A549 (cell line): Measurements from ENCODE around the gene ARL15. TPM values are rescaled to one million over a fixed set of nuclear protein-coding genes. Genes with fewer than 3 reads are reported as not detected.

Source experiments
- ATAC-seq, 2 experiments: fragments of 200-7000 bp in 1 of 2; fragments of >200 bp in 1 of 2; cut with Nextera tagmentation in 1 of 2; cut with Tn5 transposase in 1 of 2; 3 replicates each; pipeline versions ENCODE4 v1.8.0 to v1.9.1; 2018 to 2020; ENCODE audit warnings: mild to moderate bottlenecking in 1 of 2, moderate library complexity in 1 of 2
- CTCF ChIA-PET: fragments of 300-600 bp; sonication (Branson Sonifier 250); formaldehyde crosslinking; extraction: SDS; loops from one replicate; lab custom pipeline; 2021; ENCODE audit warnings: antibody characterized with exemption, inconsistent platforms; lab: Yijun Ruan, JAX
- POLR2A ChIA-PET: fragments of 350-600 bp; formaldehyde crosslinking; extraction: SDS; loops from one replicate; lab custom pipeline; 2021; ENCODE audit warnings: antibody characterized with exemption, inconsistent platforms; lab: Yijun Ruan, JAX
- DNase-seq, 2 experiments: peaks; one replicate each; pipeline versions ENCODE4 v3.0.0 to v3.0.0-alpha.2; 2011 to 2016; ENCODE audit warnings: low read depth in 1 of 2, low spot score in 1 of 2
- FAIRE-seq: peaks from 2 replicates; lab custom pipeline; 2011; peaks lifted over from hg19 to GRCh38; lab: Jason Lieb, UNC
- H3K27ac ChIP-seq, 2 experiments: fragments of >200 bp; sonication (Bioruptor Twin); formaldehyde crosslinking; 3 replicates each; pipeline ENCODE4 v1.5.1; 2016 to 2017
- H3K4me1 ChIP-seq: fragments of >200 bp; sonication (Bioruptor Twin); formaldehyde crosslinking; 3 replicates; pipeline ENCODE4 v1.6.1; 2016
- H3K4me2 ChIP-seq: fragments of >200 bp; sonication (Bioruptor Twin); formaldehyde crosslinking; 3 replicates; pipeline ENCODE4 v1.6.1; 2016
- H3K4me3 ChIP-seq: fragments of >200 bp; sonication (Bioruptor Twin); formaldehyde crosslinking; 3 replicates; pipeline ENCODE4 v1.5.1; 2016
- H3K9me3 ChIP-seq: fragments of >200 bp; sonication (Bioruptor Twin); formaldehyde crosslinking; 3 replicates; pipeline ENCODE4 v1.6.1; 2016
- BHLHE40 ChIP-seq: IDR thresholded peaks from 2 replicates; pipeline ENCODE4 v1.6.1; 2012; ENCODE audit warnings: low read depth, low read length, inconsistent platforms
- CHD2 ChIP-seq: fragments of 150-350 bp; IDR thresholded peaks from 2 replicates; pipeline ENCODE4 v1.6.1; 2014; ENCODE audit warnings: low read length; ENCODE audit not compliant: partially characterized antibody
- CHD4 ChIP-seq: fragments of 200-600 bp; sonication (generic); IDR thresholded peaks from 2 replicates; pipeline ENCODE4 v1.6.1; 2016; ENCODE audit warnings: antibody characterized with exemption, mild to moderate bottlenecking, borderline replicate concordance
- EHF ChIP-seq: fragments of 250-450 bp; sonication (Bioruptor Pico); IDR thresholded peaks from 2 replicates; pipeline ENCODE4 v1.5.0; 2020; ENCODE audit warnings: mild to moderate bottlenecking
- EP300 ChIP-seq, 2 experiments: fragments of >200 bp; sonication (Bioruptor Twin); formaldehyde crosslinking; IDR thresholded peaks; 2 replicates in 1 of 2; 3 replicates in 1 of 2; pipeline ENCODE4 v1.6.1; 2016 to 2017
- ESRRA ChIP-seq: fragments of 150-350 bp; IDR thresholded peaks from 2 replicates; pipeline ENCODE4 v1.6.1; 2014; ENCODE audit warnings: mild to moderate bottlenecking, low read length, borderline replicate concordance
- FOSL2 ChIP-seq, 2 experiments: fragments of 450-650 bp in 1 of 2; fragments of >200 bp in 1 of 2; sonication (Bioruptor Twin) in 1 of 2; formaldehyde crosslinking; IDR thresholded peaks; 2 replicates each; pipeline versions ENCODE4 v1.5.0 to v1.6.1; 2016 to 2020; ENCODE audit warnings: mild to moderate bottlenecking in 1 of 2, moderate library complexity in 1 of 2
- HDAC2 ChIP-seq: fragments of 200-600 bp; sonication (generic); IDR thresholded peaks from 2 replicates; pipeline ENCODE4 v1.6.1; 2016
- HOXB5 ChIP-seq: fragments of 250-450 bp; sonication (Bioruptor Pico); IDR thresholded peaks from 2 replicates; pipeline ENCODE4 v1.5.0; 2020; ENCODE audit warnings: mild to moderate bottlenecking, moderate library complexity
- JUNB ChIP-seq: fragments of >200 bp; sonication (Bioruptor Twin); formaldehyde crosslinking; IDR thresholded peaks from 2 replicates; pipeline ENCODE4 v1.6.1; 2016
- MAZ ChIP-seq: fragments of 150-350 bp; IDR thresholded peaks from 2 replicates; pipeline ENCODE4 v1.6.1; 2014; ENCODE audit warnings: antibody characterized with exemption, low read depth, low read length, borderline replicate concordance
- MYC ChIP-seq: IDR thresholded peaks from 2 replicates; pipeline ENCODE4 v1.6.1; 2012; ENCODE audit warnings: mild to moderate bottlenecking, inconsistent platforms, low read length, improper control_type of control experiment, borderline replicate concordance
- NFE2L2 ChIP-seq: fragments of 150-350 bp; conservative IDR thresholded peaks from 2 replicates; pipeline ENCODE4 v1.6.1; 2014; ENCODE audit warnings: low read length
- POLR2A ChIP-seq: IDR thresholded peaks from 2 replicates; pipeline ENCODE4 v1.6.1; 2012; ENCODE audit warnings: mild to moderate bottlenecking, low read length
- RAD21 ChIP-seq, 2 experiments: fragments of >200 bp in 1 of 2; sonication (Bioruptor Twin) in 1 of 2; formaldehyde crosslinking in 1 of 2; IDR thresholded peaks in 1 of 2; conservative IDR thresholded peaks in 1 of 2; 2 replicates in 1 of 2; 3 replicates in 1 of 2; pipeline ENCODE4 v1.6.1; 2012 to 2018; ENCODE audit warnings: inconsistent platforms in 1 of 2
- RFX5 ChIP-seq: fragments of 450-650 bp; IDR thresholded peaks from 2 replicates; pipeline ENCODE4 v1.7.1; 2014; ENCODE audit warnings: antibody characterized with exemption, mild to moderate bottlenecking, moderate library complexity
- RNF2 ChIP-seq: fragments of 200-600 bp; sonication (generic); IDR thresholded peaks from 2 replicates; pipeline ENCODE4 v1.6.1; 2016; ENCODE audit warnings: low read depth, mild to moderate bottlenecking, antibody characterized with exemption, moderate library complexity, borderline replicate concordance
- SMC3 ChIP-seq: fragments of >200 bp; sonication (Bioruptor Twin); formaldehyde crosslinking; IDR thresholded peaks from 3 replicates; pipeline ENCODE4 v1.6.1; 2018; ENCODE audit warnings: inconsistent platforms
- ZC3H11A ChIP-seq: fragments of 450-650 bp; IDR thresholded peaks from 2 replicates; pipeline ENCODE4 v1.6.1; 2014; ENCODE audit warnings: antibody characterized with exemption, mild to moderate bottlenecking
- ZNF302 ChIP-seq: fragments of 250-450 bp; sonication (Bioruptor Pico); IDR thresholded peaks from 2 replicates; pipeline ENCODE4 v1.9.0; 2021; ENCODE audit warnings: inconsistent platforms, mild to moderate bottlenecking, moderate library complexity
- ZSCAN20 ChIP-seq: fragments of 250-450 bp; sonication (Bioruptor Pico); IDR thresholded peaks from 2 replicates; pipeline ENCODE4 v1.8.0; 2022; ENCODE audit warnings: mild to moderate bottlenecking, moderate library complexity
- WGBS: methylation state at CpG from one replicate; pipeline ENCODE4 v1.1.6; 2017; ENCODE audit errors: missing lambda C conversion rate; 5-methylcytosine and 5-hydroxymethylcytosine counted together
- polyA plus RNA-seq, 4 experiments: library from polyadenylated mRNA; depleted of rRNA in 3 of 4; stranded (reverse); fragments of >200 nt; fragmentation: RNase III in 1 of 4; extraction: RNeasy Plus Mini Kit Qiagen cat#74134 plus additional on column Dnase treatment in 1 of 4; gene quantifications; 2 replicates in 3 of 4; 3 replicates in 1 of 4; pipeline ENCODE4 v1.2.3, GENCODE V29; 2011 to 2017
- TF ChIP-seq, protein P1 (sequence below): IDR thresholded peaks from 2 replicates; pipeline ENCODE4 v1.6.1; 2012
- TF ChIP-seq, protein P2 (sequence below): IDR thresholded peaks from 2 replicates; pipeline ENCODE4 v1.6.1; 2012; ENCODE audit warnings: low read depth, borderline replicate concordance
- TF ChIP-seq, protein P3 (sequence below): fragments of >200 bp; sonication (Bioruptor Twin); formaldehyde crosslinking; IDR thresholded peaks from 3 replicates; pipeline ENCODE4 v1.6.1; 2016
- TF ChIP-seq, protein P4 (sequence below): fragments of >200 bp; sonication (Bioruptor Twin); formaldehyde crosslinking; IDR thresholded peaks from 3 replicates; pipeline ENCODE4 v1.5.1; 2016
- TF ChIP-seq, protein P5 (sequence below): fragments of 150-350 bp; IDR thresholded peaks from 2 replicates; pipeline ENCODE4 v1.6.1; 2014; ENCODE audit warnings: low read depth, mild to moderate bottlenecking, low read length

The ARL15 gene
- polyA plus RNA-seq, 2 of the 4 experiments (the other 2 are of a cell fraction), result 11.8 to 12.1 TPM

DNA sequence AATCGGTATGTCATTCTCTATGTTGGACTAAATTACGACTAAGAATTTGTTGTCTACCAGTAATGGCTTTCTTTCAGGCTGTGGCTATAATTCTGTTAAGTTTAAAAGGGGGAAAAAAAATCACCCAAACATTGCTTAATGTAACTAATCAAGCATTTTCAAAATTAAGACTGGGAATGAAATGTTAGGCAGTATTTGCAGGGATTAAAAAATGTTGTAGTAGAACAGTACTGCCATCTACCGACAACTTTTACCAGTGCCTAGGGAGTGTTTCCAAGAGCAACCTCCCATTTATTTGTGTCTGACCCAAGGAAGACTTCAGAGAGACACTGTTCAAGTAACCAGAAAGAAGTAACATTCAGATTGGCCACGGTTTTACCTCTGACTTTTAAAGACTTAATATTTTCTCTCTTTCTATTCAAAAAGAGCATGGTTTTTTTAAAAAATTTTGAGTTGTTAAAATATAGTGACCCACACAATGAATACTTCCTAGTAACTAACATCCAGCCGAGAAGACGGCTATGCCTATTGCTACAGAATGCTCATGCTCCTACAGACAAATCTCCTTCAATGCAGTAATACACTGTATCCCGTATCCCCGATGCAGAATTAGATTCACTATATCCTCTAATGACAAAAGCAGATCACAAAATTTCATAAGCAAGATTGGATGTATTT lies 92.4 kb downstream of the ARL15 start (continued):
- TF ChIP-seq, protein P1, sequence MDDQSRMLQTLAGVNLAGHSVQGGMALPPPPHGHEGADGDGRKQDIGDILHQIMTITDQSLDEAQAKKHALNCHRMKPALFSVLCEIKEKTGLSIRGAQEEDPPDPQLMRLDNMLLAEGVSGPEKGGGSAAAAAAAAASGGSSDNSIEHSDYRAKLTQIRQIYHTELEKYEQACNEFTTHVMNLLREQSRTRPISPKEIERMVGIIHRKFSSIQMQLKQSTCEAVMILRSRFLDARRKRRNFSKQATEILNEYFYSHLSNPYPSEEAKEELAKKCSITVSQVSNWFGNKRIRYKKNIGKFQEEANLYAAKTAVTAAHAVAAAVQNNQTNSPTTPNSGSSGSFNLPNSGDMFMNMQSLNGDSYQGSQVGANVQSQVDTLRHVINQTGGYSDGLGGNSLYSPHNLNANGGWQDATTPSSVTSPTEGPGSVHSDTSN, result no peak
- TF ChIP-seq JUNB, result no peak
- TF ChIP-seq EP300 (IDR thresholded peaks at IDR 0.05), result no peak
- no peak for TF ChIP-seq HDAC2
- no peak for TF ChIP-seq CHD2
- TF ChIP-seq NFE2L2, result no peak
- TF ChIP-seq ZNF302, result no peak
- TF ChIP-seq, protein P2, sequence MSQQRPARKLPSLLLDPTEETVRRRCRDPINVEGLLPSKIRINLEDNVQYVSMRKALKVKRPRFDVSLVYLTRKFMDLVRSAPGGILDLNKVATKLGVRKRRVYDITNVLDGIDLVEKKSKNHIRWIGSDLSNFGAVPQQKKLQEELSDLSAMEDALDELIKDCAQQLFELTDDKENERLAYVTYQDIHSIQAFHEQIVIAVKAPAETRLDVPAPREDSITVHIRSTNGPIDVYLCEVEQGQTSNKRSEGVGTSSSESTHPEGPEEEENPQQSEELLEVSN, result no peak
- TF ChIP-seq HOXB5 (CRISPR knock-in tag), result no peak
- TF ChIP-seq CHD4, result no peak

DNA sequence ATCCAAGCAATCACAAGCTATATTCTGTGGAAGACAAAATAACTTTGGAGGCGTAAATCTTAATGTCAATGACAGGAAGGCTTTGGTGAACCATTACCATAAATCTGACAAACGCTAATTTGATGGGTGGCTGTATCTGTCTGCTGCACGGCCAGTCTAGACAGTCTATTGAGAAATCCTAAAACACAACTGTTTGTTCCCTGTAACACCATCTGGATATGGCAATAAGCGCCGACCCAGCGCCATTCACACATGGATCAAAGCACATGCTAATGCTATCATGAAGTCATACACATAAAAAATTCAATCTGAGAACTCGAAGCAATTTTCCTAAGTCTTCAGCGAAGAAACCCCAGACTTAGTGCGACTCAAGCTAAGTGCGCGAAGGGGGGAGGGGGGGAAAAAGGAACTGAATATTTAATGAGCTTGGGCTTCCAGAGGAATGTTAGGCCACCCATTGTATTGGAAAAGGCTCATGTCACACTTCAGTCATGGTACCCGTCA lies 95.1 kb downstream of the ARL15 start:
- Histone ChIP-seq H3K4me3 (no peak overlapping the region), H3K4me1 (peaks cover 22% of the 10 kb centered on the region), H3K27ac (no peak overlapping the region), H3K9me3 (no peaks in the 10 kb centered on the region), H3K4me2 (no peak overlapping the region)
- no peak for TF ChIP-seq ZC3H11A
- TF ChIP-seq, protein P3, sequence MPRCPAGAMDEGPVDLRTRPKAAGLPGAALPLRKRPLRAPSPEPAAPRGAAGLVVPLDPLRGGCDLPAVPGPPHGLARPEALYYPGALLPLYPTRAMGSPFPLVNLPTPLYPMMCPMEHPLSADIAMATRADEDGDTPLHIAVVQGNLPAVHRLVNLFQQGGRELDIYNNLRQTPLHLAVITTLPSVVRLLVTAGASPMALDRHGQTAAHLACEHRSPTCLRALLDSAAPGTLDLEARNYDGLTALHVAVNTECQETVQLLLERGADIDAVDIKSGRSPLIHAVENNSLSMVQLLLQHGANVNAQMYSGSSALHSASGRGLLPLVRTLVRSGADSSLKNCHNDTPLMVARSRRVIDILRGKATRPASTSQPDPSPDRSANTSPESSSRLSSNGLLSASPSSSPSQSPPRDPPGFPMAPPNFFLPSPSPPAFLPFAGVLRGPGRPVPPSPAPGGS, result no peak
- no peak for TF ChIP-seq FOSL2 (IDR thresholded peaks at IDR 0.05)
- TF ChIP-seq FOSL2 (CRISPR knock-in tag; IDR thresholded peaks at IDR 0.05), result no peak
- no peak for TF ChIP-seq BHLHE40
- TF ChIP-seq RNF2, result no peak
- TF ChIP-seq EP300 (IDR thresholded peaks at IDR 0.05), result no peak
- no peak for TF ChIP-seq SMC3
- no peak for TF ChIP-seq POLR2A
- TF ChIP-seq MAZ, result no peak
- no peak for TF ChIP-seq RFX5
- no peak for TF ChIP-seq RAD21 (conservative IDR thresholded peaks at IDR 0.05 in 1 of 2, IDR thresholded peaks at IDR 0.05 in 1 of 2)
- TF ChIP-seq, protein P4, sequence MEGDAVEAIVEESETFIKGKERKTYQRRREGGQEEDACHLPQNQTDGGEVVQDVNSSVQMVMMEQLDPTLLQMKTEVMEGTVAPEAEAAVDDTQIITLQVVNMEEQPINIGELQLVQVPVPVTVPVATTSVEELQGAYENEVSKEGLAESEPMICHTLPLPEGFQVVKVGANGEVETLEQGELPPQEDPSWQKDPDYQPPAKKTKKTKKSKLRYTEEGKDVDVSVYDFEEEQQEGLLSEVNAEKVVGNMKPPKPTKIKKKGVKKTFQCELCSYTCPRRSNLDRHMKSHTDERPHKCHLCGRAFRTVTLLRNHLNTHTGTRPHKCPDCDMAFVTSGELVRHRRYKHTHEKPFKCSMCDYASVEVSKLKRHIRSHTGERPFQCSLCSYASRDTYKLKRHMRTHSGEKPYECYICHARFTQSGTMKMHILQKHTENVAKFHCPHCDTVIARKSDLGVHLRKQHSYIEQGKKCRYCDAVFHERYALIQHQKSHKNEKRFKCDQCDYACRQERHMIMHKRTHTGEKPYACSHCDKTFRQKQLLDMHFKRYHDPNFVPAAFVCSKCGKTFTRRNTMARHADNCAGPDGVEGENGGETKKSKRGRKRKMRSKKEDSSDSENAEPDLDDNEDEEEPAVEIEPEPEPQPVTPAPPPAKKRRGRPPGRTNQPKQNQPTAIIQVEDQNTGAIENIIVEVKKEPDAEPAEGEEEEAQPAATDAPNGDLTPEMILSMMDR, result no peak
- TF ChIP-seq, protein P5, sequence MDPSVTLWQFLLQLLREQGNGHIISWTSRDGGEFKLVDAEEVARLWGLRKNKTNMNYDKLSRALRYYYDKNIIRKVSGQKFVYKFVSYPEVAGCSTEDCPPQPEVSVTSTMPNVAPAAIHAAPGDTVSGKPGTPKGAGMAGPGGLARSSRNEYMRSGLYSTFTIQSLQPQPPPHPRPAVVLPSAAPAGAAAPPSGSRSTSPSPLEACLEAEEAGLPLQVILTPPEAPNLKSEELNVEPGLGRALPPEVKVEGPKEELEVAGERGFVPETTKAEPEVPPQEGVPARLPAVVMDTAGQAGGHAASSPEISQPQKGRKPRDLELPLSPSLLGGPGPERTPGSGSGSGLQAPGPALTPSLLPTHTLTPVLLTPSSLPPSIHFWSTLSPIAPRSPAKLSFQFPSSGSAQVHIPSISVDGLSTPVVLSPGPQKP, result no peak
- no peak for TF ChIP-seq MYC
- TF ChIP-seq ZSCAN20, result no peak
- no peak for TF ChIP-seq EHF
- TF ChIP-seq ESRRA, result no peak
- POLR2A ChIA-PET, result no interaction called here
- ATAC-seq, result no peak
- no peak for DNase-seq
- CTCF ChIA-PET, result interaction anchor here (0.6 to 2.2 kb wide), 8 partner anchors 11 to 1100 kb away, joined by 3 to 6 read pairs (median 4); no protein-coding TSS in a partner anchor
- FAIRE-seq, result no peak
- 94% methylated on average over 12 of the region's 12 CpGs for WGBS
